MCF 10A (cell line): ENCODE data around the gene DHRS9. TPM values are rescaled to one million over a fixed set of nuclear protein-coding genes. Genes with fewer than 3 reads are reported as not detected.
"Not testable (repeated sequence)": the region's sequence is repeated elsewhere in the genome, so short reads cannot be mapped to it uniquely, and the experiment has no call there.

Experiments used
- BruUV-seq: library from RNA; stranded (reverse); fragments of 400-500 nt; replicated peaks from 2 replicates; lab custom pipeline; 2021; lab: Mats Ljungman, UMichigan
- CTCF ChIA-PET: fragments of 300-600 bp; sonication (Branson Sonifier 250); formaldehyde crosslinking; extraction: SDS; loops from one replicate; lab custom pipeline; 2021; ENCODE audit warnings: antibody characterized with exemption, inconsistent platforms; lab: Yijun Ruan, JAX
- POLR2A ChIA-PET: fragments of 300-600, 350-650 bp; sonication (Branson Sonifier 250); formaldehyde crosslinking; extraction: SDS; loops from one replicate; lab custom pipeline; 2020; ENCODE audit warnings: antibody characterized with exemption, inconsistent platforms; lab: Yijun Ruan, JAX
- DNase-seq: peaks from one replicate; pipeline ENCODE4 v3.0.0-alpha.2; 2018; ENCODE audit not compliant: unreplicated experiment
- H3K27ac Mint-ChIP-seq: one replicate; pipeline ENCODE4 v1.8.0; 2022; ENCODE audit warnings: mild to moderate bottlenecking, low read depth, mixed read lengths; ENCODE audit not compliant: unreplicated experiment
- H3K27me3 Mint-ChIP-seq: one replicate; pipeline ENCODE4 v1.8.0; 2022; ENCODE audit warnings: mixed read lengths; ENCODE audit not compliant: insufficient read depth, unreplicated experiment
- H3K36me3 Mint-ChIP-seq: one replicate; pipeline ENCODE4 v1.8.0; 2022; ENCODE audit warnings: mild to moderate bottlenecking, moderate library complexity, mixed read lengths; ENCODE audit not compliant: insufficient read depth, unreplicated experiment
- H3K4me1 Mint-ChIP-seq: one replicate; pipeline ENCODE4 v1.8.0; 2022; ENCODE audit warnings: mixed read lengths; ENCODE audit not compliant: insufficient read depth, unreplicated experiment
- H3K4me3 Mint-ChIP-seq: one replicate; pipeline ENCODE4 v1.8.0; 2022; ENCODE audit warnings: mild to moderate bottlenecking, moderate library complexity, mixed read lengths; ENCODE audit not compliant: unreplicated experiment
- H3K9me3 Mint-ChIP-seq: one replicate; pipeline ENCODE4 v1.8.0; 2022; ENCODE audit warnings: mixed read lengths; ENCODE audit not compliant: unreplicated experiment
- CTCF ChIP-seq: fragments of 200-600 bp; IDR thresholded peaks from one replicate; pipeline ENCODE4 v1.8.0; 2022; ENCODE audit warnings: antibody characterized with exemption, mild to moderate bottlenecking; ENCODE audit not compliant: unreplicated experiment
- intact Hi-C: fragments of 100-400 bp; cut with micrococcal nuclease; formaldehyde crosslinking; loops from 2 replicates; pipeline ENCODE4 v1.14.1; 2022
- total RNA-seq: library from RNA; stranded (reverse); gene quantifications from 2 replicates; pipeline ENCODE4 v1.2.3, GENCODE V29; 2022

The DHRS9 gene
- total RNA-seq, 1 experiment from 2014 or later: 0.21 TPM

- H3K27me3 Mint-ChIP-seq: no peaks in the 10 kb centered on the region
- intact Hi-C loops: no loop called here
- H3K36me3 Mint-ChIP-seq: no peaks in the 10 kb centered on the region
- TF ChIP-seq CTCF: no peak
- H3K9me3 Mint-ChIP-seq: peaks cover 22% of the 10 kb centered on the region
- no peak overlapping the region for H3K4me3 Mint-ChIP-seq
- H3K27ac Mint-ChIP-seq: peak overlapping the region; percentile 53
- ChIA-PET CTCF (interaction anchor here (0.6 kb wide), 1 partner anchor 127 kb away, joined by 3 read pairs; no protein-coding TSS in a partner anchor), POLR2A (interaction anchor here (0.6 to 1.8 kb wide), 9 partner anchors 21 to 55 kb away, joined by 3 to 9 read pairs (median 5); no protein-coding TSS in a partner anchor)
- DNase-seq: no peak
- BruUV-seq: no TSS peak
- H3K4me1 Mint-ChIP-seq: peaks cover 41% of the 10 kb centered on the region
Observed at GRCh38 chr2:169047256-169048250, 21.8 kb upstream of the DHRS9 start.

GRCh38 chr2:169049142-169049541 lies 20.2 kb upstream of the DHRS9 start:
- H3K36me3 Mint-ChIP-seq: no peaks in the 10 kb centered on the region
- peaks cover 22% of the 10 kb centered on the region for H3K9me3 Mint-ChIP-seq
- H3K27ac Mint-ChIP-seq: peak overlapping the region; percentile 6
- intact Hi-C loops: no loop called here
- TF ChIP-seq CTCF: no peak
- H3K4me3 Mint-ChIP-seq: no peak overlapping the region
- CTCF ChIA-PET: no interaction called here
- peaks cover 41% of the 10 kb centered on the region for H3K4me1 Mint-ChIP-seq
- BruUV-seq: no TSS peak
- POLR2A ChIA-PET: interaction anchor here (0.7 to 1.8 kb wide), 7 partner anchors 20 to 57 kb away, joined by 3 to 9 read pairs (median 5); no protein-coding TSS in a partner anchor
- no peaks in the 10 kb centered on the region for H3K27me3 Mint-ChIP-seq
- DNase-seq: no peak

- H3K9me3 Mint-ChIP-seq: peaks cover 36% of the 10 kb centered on the region
- H3K36me3 Mint-ChIP-seq: no peaks in the 10 kb centered on the region
- H3K27ac Mint-ChIP-seq: peak overlapping the region; percentile 17
- intact Hi-C loops: no loop called here
- no peaks in the 10 kb centered on the region for H3K27me3 Mint-ChIP-seq
- TF ChIP-seq CTCF: no peak
- DNase-seq: peak; percentile 58
- no peak overlapping the region for H3K4me3 Mint-ChIP-seq
- ChIA-PET POLR2A (interaction anchor here (0.7 to 1.0 kb wide), 3 partner anchors 19 to 102 kb away, joined by 3 read pairs; partner anchors contain the start of gene DHRS9), CTCF (interaction anchor here (0.7 kb wide), 1 partner anchor 585 kb away, joined by 3 read pairs; no protein-coding TSS in a partner anchor)
- H3K4me1 Mint-ChIP-seq: peaks cover 41% of the 10 kb centered on the region
- no TSS peak for BruUV-seq
Observed at GRCh38 chr2:169050476-169051240, 18.7 kb upstream of the DHRS9 start.

GRCh38 chr2:169054575-169054974 lies 14.8 kb upstream of the DHRS9 start:
- H3K27me3 Mint-ChIP-seq, BruUV-seq, H3K36me3 Mint-ChIP-seq, H3K4me1 Mint-ChIP-seq, DNase-seq, intact Hi-C loops, H3K27ac Mint-ChIP-seq, H3K4me3 Mint-ChIP-seq: not testable (repeated sequence)
- H3K9me3 Mint-ChIP-seq: peaks cover 30% of the 10 kb centered on the region
- ChIA-PET POLR2A (interaction anchor here (0.9 to 1.8 kb wide), 4 partner anchors 15 to 62 kb away, joined by 3 to 6 read pairs (median 4); partner anchors contain the start of gene DHRS9), CTCF (interaction anchor here (0.6 kb wide), 2 partner anchors 48 to 1368 kb away, joined by 3 to 5 read pairs; no protein-coding TSS in a partner anchor)

- H3K4me1 Mint-ChIP-seq, H3K27ac Mint-ChIP-seq, intact Hi-C loops, H3K27me3 Mint-ChIP-seq, BruUV-seq, H3K9me3 Mint-ChIP-seq, H3K4me3 Mint-ChIP-seq, DNase-seq, POLR2A ChIA-PET, H3K36me3 Mint-ChIP-seq: not testable (repeated sequence)
- CTCF ChIA-PET: interaction anchor here (0.9 kb wide), 1 partner anchor 68 kb away, joined by 3 read pairs; no protein-coding TSS in a partner anchor
Observed at GRCh38 chr2:169064199-169064598, 5.2 kb upstream of the DHRS9 start.
